Suprapubic skin (tissue), 3 donors: ENCODE data around the gene EIF3A.

ENCODE experiments used
- CTCF ChIP-seq, 2 donors: fragments of 200-600 bp in 1 of 2; fragments of 450-650 bp in 1 of 2; sonication (generic) in 1 of 2; IDR thresholded peaks; one replicate each; pipeline ENCODE4 v1.5.1; 2016 to 2019; ENCODE audit warnings: antibody characterized with exemption in 2 of 2, mild to moderate bottlenecking in 1 of 2, moderate library complexity in 1 of 2
- POLR2AphosphoS5 ChIP-seq, 3 donors: sonication (generic); formaldehyde crosslinking; IDR thresholded peaks; one replicate each; pipeline ENCODE4 v1.6.1; 2017; ENCODE audit warnings: antibody characterized with exemption in 3 of 3

DNA sequence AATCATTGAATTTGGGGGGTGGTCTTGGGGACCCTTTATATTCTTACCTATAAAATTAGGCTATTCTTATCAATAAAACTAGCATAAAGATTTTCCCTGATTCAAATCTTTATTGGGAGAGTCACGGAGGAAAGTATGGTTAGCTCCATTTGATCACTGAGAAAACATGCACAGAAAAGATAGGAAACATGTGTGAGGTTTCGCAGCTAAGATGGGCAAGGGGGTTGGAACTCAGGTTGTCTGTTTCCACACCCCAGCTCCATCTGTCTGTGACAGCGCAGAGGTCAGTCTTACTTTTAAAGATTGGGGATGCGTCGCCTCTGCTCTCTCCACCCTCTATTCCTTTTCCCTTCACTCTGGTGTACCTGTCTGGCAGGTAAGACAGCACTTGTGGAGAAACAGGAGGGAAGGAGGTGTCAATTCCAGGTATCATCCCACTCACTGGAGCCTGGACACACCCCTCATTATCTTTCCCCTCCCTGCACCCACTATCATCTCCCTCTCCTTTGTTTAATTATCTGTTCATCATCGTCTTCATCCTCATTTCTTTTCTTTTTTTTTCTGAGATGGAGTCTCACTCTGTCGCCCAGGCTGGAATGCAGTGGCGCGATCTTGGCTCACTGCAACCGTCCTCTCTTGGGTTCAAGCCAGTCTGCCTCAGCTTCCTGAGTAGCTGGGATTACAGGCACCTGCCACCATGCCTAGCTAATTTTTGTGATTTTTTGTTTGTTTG, 20.9 kb upstream of the EIF3A start:
- TF ChIP-seq CTCF (IDR thresholded peaks at IDR 0.05): no peak
- no peak for TF ChIP-seq POLR2AphosphoS5 (IDR thresholded peaks at IDR 0.05)
